ENCODE data around the gene DPYD.

Gene DPYD

DNA sequence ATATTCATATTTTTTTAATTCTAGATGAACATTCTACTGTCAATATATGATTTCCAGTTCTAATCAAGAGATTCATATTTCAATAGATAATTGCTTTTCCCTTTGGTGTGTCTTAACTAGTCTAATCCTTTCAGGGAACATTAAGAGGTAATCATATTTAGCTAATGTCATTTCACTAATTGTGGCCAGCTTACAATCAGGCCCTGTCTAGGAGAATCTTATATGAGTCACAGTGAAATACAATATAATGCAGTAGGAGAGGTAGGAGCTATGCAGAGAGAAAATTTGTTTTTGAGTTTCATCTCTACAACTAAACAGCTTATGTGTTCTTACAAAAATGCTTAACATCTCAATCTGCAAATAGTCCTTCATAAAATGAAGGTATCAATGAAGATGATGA, 85.9 kb downstream of the DPYD start:
- no peak for DNase-seq

GRCh38 chr1:97833881-97834280, 87.0 kb downstream of the DPYD start:
- no peak for DNase-seq

GRCh38 chr1:97832481-97832880, 88.4 kb downstream of the DPYD start:
- no peak for DNase-seq

DNA sequence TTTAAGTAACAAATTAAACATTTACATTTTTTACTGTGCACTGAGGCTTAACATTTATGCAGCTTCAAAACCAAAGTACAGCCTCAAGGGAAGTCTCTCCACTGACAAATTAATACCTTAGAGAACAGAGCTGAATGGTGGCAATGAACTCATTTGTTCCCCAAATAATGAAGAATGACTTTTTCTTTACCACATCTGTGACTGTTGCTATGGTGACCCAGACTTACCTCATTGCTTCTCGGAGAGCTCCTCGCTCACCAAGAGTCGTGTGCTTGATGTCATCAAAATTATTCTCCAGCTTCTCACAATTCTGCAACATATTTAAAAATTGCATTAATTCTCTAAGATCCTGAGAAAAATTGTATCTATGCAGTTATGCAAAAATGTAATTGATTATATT, 92.9 kb downstream of the DPYD start:
- no peak for DNase-seq

DNA sequence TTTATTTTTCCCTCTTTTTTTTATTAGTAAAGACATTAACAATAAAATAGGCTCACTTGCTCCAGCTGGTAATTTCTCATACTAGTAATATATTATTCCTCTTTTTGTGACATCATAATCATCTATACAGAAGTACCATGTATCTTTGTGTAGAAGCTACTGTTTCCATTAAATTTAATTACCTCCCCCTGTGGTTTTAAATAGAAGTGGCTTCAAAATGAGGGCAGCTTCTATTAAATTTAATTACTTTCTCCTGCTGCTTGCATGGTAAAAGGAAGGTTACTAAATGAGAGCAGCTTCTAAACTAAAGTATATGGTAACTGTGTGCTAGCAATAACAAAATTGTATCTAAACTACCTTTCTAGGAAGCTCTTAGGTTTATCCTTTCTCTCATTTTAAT, 94.0 kb downstream of the DPYD start:
- DNase-seq, result no peak

DNA sequence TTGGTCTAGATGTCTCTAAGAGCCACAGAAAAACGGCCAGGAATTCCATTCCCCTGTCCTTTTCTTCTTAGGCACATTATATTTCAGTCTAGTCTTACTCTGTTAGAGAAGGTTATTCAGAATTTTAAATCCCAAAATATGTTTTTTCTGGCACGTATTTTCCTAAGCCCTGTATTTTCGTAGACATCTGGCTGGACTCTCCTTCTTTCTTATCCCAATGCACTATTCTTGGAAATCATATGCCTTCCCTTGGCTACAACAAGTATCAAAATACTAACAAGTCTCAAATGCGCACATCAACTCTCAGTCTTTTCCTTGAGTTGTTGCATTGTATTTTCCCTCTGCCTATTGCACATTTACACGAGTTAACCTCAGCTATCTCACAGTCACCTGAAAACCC, 96.2 kb downstream of the DPYD start:
- no peak for DNase-seq

- DNase-seq, result no peak
Observed at GRCh38 chr1:97824200-97824599, 96.6 kb downstream of the DPYD start.

- DNase-seq, result no peak
Observed at GRCh38 chr1:97820470-97821188, 100.2 kb downstream of the DPYD start.

GRCh38 chr1:97816927-97817326, 103.9 kb downstream of the DPYD start:
- no peak for DNase-seq

- no peak for DNase-seq
Observed at GRCh38 chr1:97814804-97815203, 106.0 kb downstream of the DPYD start.

DNA sequence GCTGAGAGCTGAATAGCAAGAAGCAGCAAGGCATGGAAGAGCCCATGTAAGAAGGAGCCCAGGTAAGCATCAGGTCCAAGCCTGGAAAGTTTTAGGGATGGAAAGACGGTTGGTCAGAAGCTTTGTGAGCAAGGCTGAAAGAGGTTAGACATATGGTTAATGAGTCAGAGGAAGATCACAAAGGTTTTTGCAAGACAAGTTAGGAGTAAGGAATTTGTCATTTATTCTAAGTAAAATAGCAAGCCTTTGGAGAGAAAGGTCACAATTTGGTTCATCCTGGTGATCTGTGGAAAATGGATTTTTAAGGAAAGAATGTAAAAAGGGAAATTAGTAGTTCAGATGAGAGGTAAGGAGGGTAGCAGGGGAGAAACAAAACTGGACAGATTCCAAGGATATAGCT, 106.7 kb downstream of the DPYD start:
- DNase-seq, result no peak

GRCh38 chr1:97812076-97812475, 108.8 kb downstream of the DPYD start:
- no peak for DNase-seq

- no peak for DNase-seq
Observed at GRCh38 chr1:97806996-97807520, 113.8 kb downstream of the DPYD start.

DNA sequence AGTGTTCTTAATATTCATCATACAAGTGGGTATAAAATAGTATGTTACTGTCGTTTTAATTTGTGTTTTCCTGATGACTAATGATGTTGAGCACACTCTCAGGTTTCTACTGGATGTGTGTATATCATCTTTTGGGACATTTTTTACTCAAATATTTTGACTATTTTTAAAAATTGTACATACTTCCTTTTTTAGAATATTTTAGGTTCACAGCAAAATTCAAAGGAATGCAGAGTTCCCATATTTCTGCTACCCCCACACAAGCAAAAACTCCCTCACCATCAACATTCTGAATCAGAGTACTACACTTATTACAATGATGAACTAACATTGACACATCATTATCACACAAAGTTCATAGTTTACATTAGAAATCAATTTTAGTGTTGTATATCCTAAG, 114.5 kb downstream of the DPYD start:
- DNase-seq, result no peak

DNA sequence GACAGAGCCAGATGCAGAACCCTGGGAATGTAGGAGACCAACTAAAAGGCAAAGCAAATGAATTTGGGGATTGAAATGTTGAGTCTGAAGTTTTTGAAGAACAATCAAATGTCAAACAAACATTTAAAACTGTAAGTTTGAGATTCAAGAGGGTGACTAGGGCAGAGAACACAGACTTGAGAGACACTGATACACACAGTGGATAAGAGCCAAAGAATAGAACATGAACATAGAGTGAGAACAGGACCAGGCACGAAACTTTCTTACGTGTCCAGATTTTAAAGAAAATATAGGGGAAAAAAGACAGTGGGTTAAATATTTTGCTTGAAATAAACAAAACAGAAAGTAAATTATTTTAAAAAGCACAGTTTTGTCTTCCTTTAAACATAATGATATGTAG, 115.7 kb downstream of the DPYD start:
- DNase-seq, result no peak

DNA sequence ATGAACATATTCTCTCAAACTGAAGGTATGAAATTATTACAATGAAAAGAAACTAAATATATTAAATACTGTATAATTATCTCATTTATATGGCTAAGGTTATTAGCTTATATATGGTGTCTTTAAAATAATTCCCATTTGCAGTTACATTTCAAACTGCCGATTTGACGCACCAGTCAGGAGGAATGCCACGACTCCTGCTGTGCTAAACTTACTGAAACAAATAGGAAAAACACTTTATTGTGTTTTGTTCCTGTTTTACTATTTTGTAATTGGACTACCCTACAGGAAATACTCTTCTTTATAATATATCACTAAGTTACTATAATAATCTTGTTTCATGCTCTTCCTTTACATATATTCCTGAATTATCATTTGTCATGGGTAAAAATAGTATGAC, 117.8 kb downstream of the DPYD start:
- no peak for DNase-seq

GRCh38 chr1:97802011-97802410, 118.8 kb downstream of the DPYD start:
- no peak for DNase-seq

GRCh38 chr1:97797403-97798183, 123.2 kb downstream of the DPYD start:
- DNase-seq, result no peak

DNA sequence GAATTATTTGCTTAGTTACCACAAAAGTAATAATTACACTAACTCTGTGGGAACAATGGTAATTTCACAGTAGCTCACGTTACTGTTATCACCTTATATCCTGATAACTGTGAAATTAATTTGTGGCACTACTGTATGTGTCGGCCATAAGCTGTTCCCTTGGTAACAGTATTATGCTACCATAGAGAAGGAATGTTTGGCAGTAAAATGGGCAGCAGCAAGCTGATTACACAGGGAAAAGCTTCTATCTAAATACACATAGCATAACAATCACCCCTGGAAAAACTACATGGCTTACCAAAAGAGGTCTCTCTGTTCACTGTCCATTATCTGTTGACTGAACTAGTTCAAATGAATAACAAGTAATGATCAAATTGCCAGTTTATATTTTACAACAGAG, 124.1 kb downstream of the DPYD start:
- DNase-seq, result no peak

GRCh38 chr1:97792655-97793054, 128.2 kb downstream of the DPYD start:
- DNase-seq, result no peak

- no peak for DNase-seq
Observed at GRCh38 chr1:97791251-97791650, 129.6 kb downstream of the DPYD start.

- DNase-seq, result no peak
Observed at GRCh38 chr1:97787231-97787630, 133.6 kb downstream of the DPYD start.

- no peak for DNase-seq
Observed at GRCh38 chr1:97784661-97785060, 136.2 kb downstream of the DPYD start.

- DNase-seq, result no peak
Observed at GRCh38 chr1:97783751-97784150, 137.1 kb downstream of the DPYD start.
